GM12873 (cell line): Measurements from ENCODE around the gene TARDBP.

Experiments
- TF ChIP-seq, protein P1 (sequence below): IDR thresholded peaks from 2 replicates; pipeline ENCODE4 v1.5.1; 2012; ENCODE audit warnings: low read depth, mild to moderate bottlenecking, moderate library complexity, low read length, control low read depth; ENCODE audit not compliant: insufficient read depth; ENCODE audit errors: missing control alignments

The TARDBP gene

DNA sequence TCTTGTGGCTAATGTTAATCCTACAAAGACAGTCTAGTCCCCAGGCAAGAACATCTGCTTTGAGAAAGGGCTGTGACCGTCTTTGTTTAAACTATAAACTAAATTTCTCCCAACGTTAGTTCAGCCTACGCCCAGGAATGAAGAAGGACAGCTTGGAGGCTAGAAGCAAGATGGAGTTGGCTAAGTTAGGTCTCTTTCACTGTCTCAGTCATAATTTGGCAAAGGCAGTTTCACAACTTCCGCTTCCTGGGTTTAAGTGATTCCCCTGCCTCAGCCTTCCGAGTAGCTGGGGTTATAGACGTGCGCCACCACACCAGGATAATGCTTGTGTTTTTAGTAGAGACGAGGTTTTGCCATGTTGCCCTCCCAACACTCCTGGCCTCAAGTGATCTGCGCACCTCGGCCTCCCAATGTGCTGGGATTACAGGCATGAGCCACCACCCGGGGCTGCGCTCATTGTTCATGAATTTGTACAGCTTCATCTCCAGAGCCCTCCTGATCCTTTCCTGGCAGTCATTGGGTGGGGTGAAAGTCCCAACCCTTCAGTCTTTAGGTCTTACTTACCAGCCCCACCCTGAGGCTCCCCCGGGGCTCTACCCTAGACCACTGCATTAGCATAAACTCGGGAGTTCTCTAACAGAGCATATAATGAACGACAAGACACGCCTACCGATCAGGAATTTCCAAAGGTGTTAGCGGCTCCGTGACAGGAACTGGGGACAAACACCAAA is 39.5 kb downstream of the TARDBP start:
- TF ChIP-seq, protein P1, sequence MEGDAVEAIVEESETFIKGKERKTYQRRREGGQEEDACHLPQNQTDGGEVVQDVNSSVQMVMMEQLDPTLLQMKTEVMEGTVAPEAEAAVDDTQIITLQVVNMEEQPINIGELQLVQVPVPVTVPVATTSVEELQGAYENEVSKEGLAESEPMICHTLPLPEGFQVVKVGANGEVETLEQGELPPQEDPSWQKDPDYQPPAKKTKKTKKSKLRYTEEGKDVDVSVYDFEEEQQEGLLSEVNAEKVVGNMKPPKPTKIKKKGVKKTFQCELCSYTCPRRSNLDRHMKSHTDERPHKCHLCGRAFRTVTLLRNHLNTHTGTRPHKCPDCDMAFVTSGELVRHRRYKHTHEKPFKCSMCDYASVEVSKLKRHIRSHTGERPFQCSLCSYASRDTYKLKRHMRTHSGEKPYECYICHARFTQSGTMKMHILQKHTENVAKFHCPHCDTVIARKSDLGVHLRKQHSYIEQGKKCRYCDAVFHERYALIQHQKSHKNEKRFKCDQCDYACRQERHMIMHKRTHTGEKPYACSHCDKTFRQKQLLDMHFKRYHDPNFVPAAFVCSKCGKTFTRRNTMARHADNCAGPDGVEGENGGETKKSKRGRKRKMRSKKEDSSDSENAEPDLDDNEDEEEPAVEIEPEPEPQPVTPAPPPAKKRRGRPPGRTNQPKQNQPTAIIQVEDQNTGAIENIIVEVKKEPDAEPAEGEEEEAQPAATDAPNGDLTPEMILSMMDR = no peak

DNA sequence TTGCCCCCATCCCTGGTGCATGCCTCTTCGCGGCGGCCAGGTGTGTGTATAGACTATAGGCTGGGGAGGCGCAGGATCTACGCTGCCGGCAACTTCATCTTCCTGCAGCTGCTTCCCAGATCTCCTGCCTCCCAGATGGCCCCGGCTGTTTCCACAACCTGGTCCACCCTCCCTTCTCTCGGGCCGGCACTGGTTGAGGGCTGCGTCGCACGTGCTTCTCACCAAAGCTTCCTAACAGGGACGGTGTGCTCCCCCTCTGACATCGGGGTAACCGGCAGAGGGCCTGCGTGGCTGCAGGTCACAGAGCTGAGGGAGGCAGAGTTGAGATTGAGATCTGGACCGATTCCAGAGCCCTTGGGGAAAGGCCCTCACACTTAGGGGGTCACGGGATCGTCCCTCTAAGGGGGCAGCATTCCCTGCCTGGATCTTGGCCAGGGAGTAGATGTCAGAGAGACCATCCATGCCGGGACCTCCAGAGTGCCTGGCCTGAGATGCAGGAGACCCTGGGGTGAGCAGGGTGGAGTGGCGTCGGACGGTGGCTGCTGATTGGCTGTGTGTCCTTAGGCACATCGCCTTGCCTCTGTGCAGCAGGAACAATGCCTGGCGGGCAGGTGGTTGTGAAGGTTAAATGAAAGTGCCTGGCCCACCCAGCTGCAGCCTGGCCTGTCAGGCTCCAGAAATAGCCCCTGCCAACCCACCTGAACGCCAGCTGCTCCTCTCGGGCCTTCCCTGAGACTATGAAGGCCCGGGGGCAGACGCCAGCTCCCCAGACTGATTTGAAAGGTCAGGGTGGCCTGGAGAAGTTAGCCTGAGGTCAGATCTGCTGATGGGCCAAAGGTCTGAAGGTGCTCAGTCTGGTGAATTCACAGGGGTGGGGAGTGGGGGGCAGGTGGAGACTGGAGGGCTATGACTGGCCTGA is 40.6 kb downstream of the TARDBP start:
- TF ChIP-seq, protein P1 = peak; percentile 10

DNA sequence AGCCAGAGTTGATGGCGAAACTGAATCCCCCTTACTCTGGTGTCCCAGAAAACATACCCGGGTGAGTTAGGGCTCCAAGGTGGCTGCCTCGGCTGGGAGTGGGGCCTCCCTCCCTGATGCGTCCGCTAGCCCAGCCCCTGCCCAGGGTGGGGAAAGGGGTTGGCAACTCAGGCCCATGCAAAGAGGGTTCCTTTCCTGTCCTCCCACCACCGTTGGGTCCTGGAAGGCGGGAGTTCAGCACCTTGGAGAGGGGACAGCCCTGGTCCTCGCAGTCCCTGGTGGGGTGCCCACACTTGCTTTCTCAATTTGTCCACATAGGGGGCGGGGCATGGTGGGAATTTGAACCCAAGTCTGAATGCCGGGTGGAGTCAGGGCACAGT is 41.3 kb downstream of the TARDBP start:
- TF ChIP-seq, protein P1 = no peak

DNA sequence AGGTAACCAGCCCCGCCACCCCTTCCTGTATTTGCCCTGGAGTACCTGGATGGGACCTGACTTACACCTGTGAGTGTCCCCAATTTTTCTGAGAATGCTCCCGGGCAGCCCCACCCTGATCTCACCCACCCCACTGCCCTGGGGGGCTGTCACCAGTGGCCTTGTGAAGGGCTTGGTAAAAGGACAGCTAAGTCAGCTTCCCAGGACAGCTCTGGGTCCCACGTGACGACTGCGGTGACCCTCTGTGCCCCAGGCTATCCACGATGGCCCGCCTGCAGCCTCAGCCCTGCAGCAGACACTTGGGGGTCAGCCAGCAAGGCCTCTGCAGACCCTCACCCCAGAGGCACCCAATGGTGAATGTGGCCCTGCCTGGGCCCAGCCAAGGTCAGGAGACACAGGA is 41.7 kb downstream of the TARDBP start:
- TF ChIP-seq, protein P1 = no peak

DNA sequence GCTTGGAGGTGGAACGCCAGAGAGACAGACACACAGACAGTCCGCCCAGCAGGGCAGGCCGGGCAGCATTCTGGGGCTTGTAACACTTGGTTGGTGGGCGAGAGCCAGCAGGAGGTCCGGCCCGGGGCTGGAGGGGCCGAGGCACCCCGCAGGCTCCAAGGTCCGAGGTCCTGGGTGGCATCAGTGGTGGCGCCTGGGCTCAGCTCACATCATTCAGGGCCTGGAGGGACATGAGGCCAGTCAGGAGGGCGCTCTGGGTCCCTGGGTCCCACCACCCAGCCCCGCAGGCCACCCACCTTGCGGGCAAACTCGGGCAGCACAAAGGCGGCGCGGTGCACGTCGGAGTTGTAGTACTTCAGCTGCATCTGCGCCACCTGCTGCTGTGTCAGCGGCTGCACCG is 42.2 kb downstream of the TARDBP start:
- TF ChIP-seq, protein P1 = no peak

DNA sequence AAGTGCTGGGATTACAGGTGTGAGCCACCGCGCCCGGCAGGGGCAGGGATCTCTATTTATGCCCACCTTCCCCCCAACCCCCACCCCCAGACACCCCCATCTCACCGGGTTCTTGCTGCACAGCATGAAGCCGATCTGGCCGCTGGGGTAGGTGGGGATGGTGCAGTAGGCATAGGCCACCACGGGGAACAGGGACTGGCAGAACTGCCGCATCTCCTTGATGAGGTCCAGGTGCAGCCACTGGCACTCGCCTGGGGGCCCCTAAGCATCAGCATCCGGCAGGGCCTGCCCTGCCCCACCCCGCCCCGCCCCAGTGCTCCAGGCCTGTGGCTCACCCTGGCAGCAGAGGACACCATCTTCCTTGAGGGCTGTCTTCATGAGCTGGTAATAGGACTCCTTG is 43.2 kb downstream of the TARDBP start:
- TF ChIP-seq, protein P1 = no peak

DNA sequence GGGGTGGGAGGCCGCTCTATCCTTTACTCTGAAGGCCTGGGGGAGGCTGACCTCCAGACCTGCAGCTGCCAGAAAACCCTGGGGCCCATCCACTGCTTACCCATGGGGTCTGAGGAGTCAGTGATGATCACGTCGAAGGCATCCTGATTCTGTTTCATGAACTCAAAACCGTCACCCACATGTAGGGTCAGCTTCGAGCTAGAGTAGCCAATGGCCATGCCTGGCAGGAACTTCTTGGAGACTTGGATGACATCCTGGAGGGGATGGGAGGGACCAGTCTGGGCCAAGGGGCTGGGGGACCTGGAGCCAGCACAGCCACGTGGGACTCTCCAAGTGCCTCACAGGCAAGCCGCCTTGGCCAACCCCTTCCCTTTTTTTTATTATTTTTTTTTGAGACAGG is 44.0 kb downstream of the TARDBP start:
- TF ChIP-seq, protein P1 = no peak
